GM10847 (cell line): ENCODE measurements around the gene MYL1.

Experiments
- POLR2A ChIP-seq: IDR thresholded peaks from 2 replicates; pipeline ENCODE4 v1.6.1; 2011; ENCODE audit not compliant: insufficient read length; ENCODE audit errors: extremely low read depth

The MYL1 gene

DNA sequence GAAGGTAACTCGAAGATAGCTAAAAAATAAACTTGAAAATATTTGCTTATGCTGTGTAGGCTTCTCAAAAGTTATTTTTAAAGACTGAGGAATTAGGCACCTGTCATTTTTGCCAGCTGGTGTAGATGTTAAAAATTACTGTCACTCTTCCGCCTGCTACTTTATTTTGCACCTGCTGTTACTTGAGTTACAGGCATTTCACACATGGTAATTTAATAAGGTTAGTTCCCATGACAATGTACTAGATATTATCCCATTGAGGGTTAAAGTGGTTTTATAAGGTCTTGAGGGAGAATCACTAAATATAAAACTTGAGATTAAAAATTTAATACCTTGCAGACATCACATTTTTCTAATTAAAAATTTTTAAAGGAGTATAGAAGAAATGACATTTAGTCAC lies 26.6 kb downstream of the MYL1 start:
- no peak for TF ChIP-seq POLR2A

DNA sequence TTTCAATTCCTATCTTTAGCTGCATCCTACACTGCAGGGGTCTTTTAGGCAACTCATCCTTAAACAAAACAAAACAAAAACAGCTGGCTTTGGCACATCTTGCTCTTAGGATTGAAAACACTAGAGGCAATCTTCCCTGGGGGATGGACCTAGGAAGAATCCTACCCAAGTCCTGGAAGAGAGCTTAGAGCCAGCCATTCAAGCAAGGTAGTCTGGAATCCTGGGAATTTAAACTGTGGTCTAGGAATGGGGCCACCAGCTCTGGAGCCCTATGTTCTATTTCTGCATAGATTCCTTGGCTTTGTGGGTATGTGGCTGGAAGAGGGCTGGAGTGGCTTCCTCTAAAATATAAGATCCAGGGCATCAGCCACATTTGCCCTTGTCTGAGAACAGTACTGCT lies 27.7 kb downstream of the MYL1 start:
- no peak for TF ChIP-seq POLR2A

DNA sequence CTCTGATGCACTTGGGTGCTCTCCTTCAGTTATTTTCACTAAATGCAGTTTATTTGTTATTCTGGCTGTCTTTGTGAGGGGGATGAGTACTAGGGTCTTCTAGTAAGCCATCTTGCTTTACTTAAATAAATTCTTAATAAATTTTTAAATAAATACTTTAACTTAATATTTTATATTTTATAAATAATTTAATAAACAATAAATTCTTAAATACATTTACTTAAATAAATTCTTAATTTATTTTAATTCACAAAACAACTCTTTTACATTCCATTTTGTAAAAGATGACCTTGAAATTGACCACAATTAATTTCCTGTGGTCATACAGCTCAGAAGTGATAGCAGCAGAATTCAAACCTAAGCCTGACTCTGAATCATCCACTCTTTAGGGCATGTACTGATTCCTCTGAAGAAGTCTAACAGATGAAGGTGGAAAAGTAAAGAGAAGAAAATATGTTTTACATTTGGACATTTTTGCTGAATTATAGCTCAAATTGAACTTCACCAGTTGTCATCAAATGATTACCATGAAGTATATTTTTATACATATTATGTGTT lies 28.8 kb downstream of the MYL1 start:
- no peak for TF ChIP-seq POLR2A

DNA sequence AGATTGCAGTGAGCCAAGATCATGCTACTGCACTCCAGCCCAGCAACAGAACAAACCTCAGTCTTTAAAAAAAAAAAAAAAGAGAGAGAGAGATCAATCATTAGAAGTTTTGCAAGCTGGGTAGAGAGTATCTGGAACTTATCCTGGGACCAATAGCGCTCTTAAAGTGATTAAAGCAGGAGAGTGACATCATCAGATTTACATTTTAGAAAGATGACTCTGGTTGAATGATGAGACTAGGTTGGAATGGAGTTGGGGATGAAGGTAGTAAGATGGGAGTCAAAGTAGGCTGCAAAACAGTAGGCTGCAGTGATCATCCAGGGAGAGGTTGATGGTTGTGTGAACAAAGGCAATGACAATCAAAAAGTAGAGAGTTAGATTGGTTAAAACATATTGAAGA lies 37.8 kb downstream of the MYL1 start:
- no peak for TF ChIP-seq POLR2A

DNA sequence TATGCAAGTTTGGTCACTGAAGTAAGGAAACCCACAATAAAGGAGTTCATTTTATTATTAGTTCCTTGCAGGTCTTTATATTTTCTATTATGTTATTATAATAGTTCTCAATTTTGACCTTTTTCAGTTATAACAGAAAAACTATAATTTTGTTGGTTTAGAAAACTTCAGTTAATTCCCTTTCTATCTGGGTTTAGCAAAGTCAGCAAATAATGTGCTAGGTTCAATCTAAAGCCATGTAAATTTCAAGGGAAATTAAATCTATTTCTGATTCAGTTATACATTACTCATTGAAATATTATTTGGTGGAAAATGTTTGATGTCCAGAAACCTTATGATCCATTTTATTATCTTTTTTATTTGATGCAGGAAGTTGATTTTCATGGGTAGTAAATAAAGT lies 43.7 kb downstream of the MYL1 start:
- TF ChIP-seq POLR2A = no peak

DNA sequence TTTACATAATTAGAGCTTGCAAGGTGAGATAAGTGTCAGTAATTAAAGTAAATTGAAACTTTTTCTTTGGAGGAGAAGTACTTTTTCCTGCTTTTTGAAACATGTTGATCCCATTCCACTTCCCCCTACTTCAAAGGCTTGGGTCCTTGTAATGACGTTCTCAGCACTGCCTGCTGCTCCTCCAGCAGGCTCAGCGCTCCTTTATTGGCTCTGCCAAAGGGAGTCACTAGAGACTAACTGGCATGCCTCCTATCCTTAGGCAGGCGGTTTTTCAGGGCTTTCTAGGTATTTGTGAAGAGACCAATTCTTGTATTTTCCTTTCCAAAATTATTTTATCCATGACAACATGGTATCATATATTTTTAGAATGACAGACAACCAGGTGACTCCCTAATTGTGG lies 45.8 kb downstream of the MYL1 start:
- TF ChIP-seq POLR2A = no peak

DNA sequence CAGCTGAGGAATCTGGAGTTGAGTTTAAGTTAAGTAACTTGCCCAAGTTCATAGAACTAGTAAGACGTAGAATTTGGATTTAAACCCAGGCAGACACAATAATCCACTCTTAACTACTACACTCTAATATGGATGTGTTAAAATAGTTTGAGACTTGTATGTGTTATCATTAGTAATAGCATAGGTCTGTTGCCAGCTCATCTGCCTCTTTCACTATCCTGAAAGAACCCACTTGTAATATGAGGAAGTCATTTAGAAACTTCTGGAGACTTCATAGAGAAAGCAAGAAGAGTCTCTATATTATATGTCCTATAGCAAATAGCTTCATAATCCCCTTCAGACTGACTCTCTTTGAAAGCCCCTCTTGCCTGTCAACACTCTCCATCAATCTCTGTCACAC lies 46.7 kb downstream of the MYL1 start:
- no peak for TF ChIP-seq POLR2A

DNA sequence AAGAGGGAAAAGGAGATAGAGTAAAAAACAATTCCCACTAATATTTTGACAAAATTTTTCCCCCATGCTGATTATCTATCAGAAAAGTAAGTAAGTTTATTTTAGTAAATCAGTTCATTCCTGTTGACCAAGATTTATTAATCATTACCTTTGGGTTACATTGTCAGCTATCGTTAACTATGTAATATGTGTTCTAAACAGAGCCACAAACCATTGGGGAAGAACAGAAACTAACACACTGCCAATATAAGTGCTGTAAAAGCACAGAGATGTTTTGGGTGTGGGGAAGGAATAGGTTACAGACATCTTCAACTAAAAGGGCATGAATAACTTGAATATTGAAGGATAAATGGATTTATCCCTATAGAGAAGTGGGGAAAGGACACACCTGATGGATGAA lies 47.3 kb downstream of the MYL1 start:
- no peak for TF ChIP-seq POLR2A

DNA sequence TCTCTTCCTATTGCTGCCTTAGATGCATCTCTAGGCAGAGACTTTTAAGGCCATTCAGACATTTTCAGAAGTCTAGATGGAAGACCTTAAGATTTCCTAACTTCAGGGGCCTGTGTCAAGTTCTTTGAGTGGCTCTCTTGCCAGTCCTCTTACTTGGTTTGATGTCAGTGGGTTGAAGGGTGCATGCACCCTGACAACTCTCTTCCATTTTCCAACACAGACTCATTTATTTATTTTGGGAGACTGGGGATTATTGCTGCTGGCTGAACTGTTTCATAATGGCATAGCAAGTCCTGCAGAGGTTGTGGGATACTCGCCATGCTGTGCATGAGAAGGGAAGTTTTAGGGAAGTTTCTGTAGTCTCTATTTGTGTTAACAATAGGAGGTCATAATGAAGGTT lies 50.7 kb downstream of the MYL1 start:
- TF ChIP-seq POLR2A = no peak

DNA sequence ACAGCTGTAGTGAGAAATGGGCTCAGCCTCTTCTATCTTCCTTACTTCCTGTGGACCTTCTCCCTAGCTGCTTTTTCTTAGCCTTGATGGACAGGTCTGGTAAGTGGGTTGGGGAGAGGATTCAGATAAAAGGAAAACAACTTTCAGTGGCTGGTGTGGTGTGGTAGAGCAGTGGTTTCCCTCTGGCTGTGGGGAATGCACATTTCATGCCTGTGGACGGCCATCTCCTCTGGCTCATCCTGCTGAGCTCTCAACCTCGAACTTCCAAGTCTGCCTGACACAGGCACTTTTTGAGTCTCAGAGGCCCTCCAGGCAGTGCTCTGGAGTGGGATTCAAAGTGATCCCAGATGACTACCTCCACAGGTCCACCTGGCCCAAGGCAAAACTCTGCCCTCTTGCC lies 51.1 kb downstream of the MYL1 start:
- TF ChIP-seq POLR2A = no peak

DNA sequence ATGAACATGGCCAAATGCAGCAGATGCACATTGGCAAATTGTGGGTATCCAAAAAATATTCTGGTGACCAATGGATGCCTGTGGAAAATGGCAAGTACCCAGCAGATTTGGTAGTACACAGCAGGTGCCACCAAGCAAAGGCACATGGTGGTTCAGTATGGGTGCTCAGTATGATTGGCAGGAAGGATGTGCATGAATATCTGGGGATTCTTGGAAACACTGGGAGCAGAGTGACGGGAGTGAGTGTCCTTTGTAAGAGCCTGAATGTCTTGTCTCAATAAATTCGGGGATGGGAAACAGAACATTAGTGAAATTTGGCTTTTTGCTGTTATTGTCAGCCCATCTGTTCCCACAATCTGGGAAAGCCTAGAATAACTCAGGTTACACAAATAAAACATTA lies 52.9 kb downstream of the MYL1 start:
- TF ChIP-seq POLR2A = no peak

DNA sequence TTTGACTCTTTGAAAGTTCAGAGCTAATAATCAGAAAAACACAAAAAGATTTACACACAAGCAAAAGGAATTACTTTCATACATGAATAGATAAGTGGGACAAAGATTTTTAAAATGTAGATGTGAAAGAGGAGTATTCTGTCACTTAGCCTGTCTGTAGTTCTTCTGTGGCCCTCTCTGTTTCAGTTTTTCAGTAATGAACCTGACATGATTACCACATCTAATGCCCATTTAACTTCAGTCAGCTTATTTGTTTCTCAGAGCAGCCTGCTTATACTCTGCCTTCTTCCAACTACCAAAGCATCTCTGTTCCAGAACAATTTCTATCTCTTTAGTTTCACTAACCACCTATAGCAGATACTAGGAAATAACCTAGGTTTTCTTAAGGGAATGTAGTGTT lies 55.3 kb downstream of the MYL1 start:
- no peak for TF ChIP-seq POLR2A

DNA sequence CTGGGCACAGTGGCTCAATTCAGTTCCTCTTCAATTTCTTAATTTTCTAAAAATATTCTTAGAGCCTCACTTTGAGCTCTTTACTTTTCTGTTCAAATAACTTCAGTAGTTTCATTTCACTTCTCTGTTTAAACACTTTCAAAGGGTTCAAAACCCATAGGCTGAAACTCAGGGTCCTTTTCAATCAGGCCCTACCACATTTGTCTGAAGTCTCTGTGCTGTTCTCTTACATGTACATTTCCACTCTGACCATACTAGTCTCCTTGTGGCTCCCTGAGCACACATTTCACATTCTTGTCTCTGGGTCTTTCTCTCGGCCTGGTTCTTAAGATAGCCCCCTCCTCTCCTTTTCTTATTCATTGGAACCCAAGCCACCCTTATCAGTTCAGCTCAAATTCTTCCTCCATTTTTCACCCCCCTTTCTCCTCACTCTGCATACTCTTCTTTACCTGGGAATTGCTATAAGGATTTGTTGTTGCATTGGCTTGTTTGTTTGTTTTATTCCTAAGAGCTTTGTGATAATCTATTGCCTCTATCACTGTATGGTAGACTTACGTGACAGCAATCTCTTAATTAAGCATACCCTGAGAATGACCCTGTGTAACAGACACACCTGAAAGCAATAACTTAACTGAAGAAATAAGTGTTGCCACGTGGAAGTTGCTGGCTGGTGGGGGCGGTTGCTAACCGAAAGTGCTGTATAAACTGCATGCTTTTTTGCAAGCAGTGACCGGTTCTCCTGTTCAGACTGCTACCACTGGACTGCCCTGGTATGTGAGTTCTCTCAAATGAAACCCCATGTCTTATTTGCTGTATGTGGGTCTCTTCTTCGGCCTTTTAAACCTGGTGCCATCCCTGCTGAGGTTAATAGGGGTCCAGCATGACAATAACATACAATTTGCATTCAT lies 62.0 kb downstream of the MYL1 start:
- TF ChIP-seq POLR2A = no peak

DNA sequence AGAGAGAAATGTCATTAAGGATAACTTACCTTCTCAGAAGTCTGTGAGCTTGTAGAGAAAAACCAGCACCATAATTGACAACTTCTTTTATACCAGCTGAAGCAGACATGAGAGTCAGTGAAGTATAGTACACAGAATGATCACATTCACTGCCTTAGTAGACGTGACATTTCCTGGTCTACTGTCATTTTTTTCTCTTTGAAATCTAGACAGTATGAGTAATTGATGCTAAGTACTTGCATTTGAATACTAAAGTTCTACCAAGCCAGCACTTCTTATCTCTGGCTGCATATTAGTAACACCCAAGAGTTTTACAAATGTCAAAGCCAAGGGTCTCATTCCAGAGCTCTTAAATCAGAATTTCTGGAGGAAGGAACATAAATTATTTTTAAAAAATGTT lies 64.4 kb downstream of the MYL1 start:
- TF ChIP-seq POLR2A = no peak
